ENCODE data around the gene NMRK1.

GRCh38 chr9:75084081-75084672, 3.8 kb downstream of the NMRK1 start:
- no peak for TF ChIP-seq CTCF (conservative IDR thresholded peaks at IDR 0.05 in 1 of 2, IDR thresholded peaks at IDR 0.05 in 1 of 2; ENCODE audit: extremely low read depth in 1 of 2, insufficient read depth in 1 of 2, low read depth in 1 of 2, low read length in 2 of 2)
- TF ChIP-seq EZH2 (IDR thresholded peaks at IDR 0.05; ENCODE audit: borderline replicate concordance, low read length), result no peak
